Measurements from ENCODE around the gene GIGYF2. TPM values are rescaled to one million over a fixed set of nuclear protein-coding genes. Genes with fewer than 3 reads are reported as not detected.
"Not testable (repeated sequence)": the region's sequence is repeated elsewhere in the genome, so short reads cannot be mapped to it uniquely, and the experiment has no call there.

Gene GIGYF2
- total RNA-seq, 2 donors from 2014 or later = 60.3 to 66.7 TPM

DNA sequence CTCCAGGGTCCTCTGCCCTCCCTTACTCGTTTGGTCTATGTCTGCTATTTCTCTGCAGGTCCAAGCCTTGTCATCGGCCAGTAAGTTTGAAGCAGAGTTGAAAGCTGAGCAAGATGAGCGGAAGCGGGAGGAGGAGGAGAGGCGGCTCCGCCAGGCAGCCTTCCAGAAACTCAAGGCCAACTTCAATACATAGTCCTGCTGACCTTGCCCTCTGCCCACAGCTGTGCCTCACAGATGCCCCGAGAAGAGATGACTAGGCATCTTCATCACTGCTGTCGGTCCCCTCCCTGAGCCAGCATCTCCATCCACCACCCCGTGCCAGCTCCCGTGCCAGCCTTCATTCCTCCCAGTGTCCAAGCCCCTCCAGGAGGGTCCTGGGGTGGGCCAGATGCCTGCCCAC lies 15.6 kb upstream of the GIGYF2 start:
- intact Hi-C loops (cut with DNase I) = no loop called here
- peak; percentile 54 for DNase-seq (ENCODE audit: low spot score)

GRCh38 chr2:232683368-232683767 lies 13.8 kb upstream of the GIGYF2 start:
- no peak for DNase-seq (ENCODE audit: low spot score)
- intact Hi-C loops (cut with DNase I) = no loop called here

GRCh38 chr2:232685391-232685790 lies 11.7 kb upstream of the GIGYF2 start:
- DNase-seq (ENCODE audit: low spot score); intact Hi-C loops (cut with DNase I): not testable (repeated sequence)

DNA sequence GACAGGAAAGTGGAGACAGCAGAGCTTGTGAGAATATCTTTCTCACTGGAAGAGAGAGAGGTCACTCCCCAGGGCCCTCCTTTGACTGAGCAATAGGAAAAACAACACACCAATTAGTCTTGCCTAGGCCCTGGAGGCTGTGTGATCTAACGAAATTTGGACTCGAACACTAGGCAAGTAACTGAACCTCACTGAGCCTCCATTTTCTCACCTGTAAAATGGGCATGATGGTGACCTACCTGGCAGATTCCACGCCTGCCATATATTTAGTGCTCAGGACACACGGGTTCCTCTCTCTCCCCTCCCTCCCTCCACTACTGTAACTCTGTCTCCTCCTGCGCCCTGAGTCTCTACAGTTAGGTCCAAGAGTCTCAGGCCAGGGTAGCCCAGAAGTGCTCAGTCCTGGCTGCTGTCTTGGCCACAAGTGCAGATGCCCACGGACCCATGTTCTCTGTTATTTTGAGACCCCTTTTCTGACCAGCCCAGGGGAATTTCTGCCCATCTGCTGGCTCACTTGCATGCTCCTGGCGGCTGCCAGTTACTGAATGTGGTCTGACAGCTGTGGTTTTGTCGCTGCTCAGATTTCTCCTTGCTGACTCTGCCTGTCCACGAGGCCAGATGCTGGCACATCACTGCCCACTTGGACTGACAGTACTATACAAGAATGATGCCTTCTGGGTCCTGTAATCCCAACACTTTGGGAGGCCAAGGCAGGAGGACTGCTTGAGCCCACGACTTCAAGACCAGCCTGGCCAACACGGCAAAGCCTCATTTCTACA lies 9.6 kb upstream of the GIGYF2 start:
- peak; percentile 50 for DNase-seq (ENCODE audit: low spot score)
- intact Hi-C loops (cut with DNase I) = no loop called here

GRCh38 chr2:232688201-232688600 lies 8.9 kb upstream of the GIGYF2 start:
- no peak for DNase-seq (ENCODE audit: low spot score)
- intact Hi-C loops (cut with DNase I) = no loop called here

GRCh38 chr2:232689152-232689910 lies 7.8 kb upstream of the GIGYF2 start:
- DNase-seq (ENCODE audit: low spot score) = peak; percentile 72
- intact Hi-C loops (cut with DNase I) = no loop called here

DNA sequence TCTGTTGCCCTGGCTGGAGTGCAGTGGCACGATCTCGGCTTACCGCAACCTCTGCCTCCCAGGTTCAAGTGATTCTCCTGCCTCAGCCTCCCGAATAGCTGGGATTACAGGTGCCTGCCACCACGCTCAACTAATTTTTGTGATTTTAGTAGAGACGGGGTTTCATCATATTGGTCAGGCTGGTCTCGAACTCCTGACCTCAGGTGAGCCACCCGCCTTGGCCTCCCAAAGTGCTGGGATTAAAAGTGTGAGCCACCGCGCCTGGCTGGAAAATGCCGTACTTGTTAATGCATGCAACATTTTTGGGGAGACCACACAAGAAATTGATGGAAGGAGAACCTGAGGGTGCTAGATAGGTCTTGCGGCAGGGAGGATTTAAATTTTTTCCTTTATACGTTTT lies 6.0 kb upstream of the GIGYF2 start:
- peak; percentile 60 for DNase-seq (ENCODE audit: low spot score)
- intact Hi-C loops (cut with DNase I) = not testable (repeated sequence)

- DNase-seq (ENCODE audit: low spot score) = peak; percentile 42
- intact Hi-C loops (cut with DNase I) = no loop called here
Measured at GRCh38 chr2:232693344-232693743, 3.8 kb upstream of the GIGYF2 start.

DNA sequence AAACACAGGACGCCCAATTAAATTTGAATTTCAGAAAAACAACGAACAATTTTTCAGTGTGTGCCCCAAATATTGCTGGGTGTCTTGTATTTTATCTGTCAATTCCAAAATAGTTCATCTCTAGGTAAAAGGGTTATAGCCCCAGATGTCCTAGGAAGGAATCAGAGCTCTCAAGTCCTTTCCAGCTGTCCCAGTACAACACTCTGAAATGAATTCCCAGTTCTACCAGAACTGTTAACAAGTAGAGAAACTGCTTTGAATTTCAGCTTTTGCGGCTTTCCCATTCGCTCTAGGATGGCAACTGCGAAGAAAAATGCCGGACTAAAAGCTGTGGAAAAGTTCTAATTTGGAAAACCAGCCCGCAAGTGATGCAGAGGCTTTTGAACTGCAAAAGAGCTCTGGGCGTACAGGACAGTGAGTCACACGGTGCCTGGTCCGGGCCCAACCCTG lies 497 bp upstream of the GIGYF2 start:
- intact Hi-C loops (cut with DNase I) = no loop called here
- DNase-seq (ENCODE audit: low spot score) = no peak

- intact Hi-C loops (cut with DNase I) = no loop called here
- no peak for DNase-seq (ENCODE audit: low spot score)
Measured at GRCh38 chr2:232697807-232698110, 628 bp downstream of the GIGYF2 start.

DNA sequence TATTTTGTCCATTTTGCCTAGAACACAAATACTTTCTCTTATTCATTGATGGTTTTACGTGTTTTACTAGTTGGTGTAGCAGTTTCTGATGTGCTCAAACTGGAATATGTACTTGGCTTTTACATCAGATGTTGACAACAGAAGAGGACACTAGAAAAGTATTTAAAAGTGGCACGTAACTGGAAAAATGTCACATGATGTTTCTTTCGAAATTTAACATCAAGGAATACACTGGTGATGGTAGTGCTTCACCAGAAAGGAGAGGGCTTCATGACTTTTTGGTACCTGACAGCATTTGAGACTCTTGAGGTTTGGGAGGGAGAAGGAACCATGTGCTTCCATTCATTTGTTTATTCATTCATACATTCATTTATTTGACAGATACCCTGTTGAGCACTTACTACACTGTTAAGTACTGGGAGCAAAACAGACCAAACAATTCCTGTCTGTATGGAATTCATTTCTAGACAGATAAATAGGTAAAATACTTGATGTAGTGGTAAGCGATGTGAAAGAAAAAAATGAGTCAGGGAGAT lies 1.5 kb downstream of the GIGYF2 start:
- intact Hi-C loops (cut with DNase I) = no loop called here
- DNase-seq (ENCODE audit: low spot score) = no peak

- no peak for DNase-seq (ENCODE audit: low spot score)
- intact Hi-C loops (cut with DNase I) = no loop called here
Measured at GRCh38 chr2:232699110-232699509, 2.0 kb downstream of the GIGYF2 start.

DNA sequence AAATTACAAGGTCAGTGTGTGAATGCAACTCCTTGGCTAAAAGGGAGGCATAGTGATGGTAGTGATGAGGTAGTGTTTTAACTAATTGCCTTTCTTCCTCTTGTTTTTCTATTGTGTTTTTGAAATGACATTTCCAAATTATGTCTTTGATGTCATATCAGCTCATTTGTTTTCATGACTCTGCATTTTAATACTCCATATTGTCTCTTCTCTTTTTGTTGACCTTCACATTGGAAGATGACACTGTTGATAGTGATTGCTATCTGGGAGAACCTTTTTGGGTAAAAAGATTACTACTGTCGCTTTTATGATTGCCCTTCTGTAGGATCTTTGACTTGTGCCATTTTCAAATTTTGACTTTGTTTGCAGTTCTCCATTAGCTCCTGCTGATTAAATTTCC lies 3.0 kb downstream of the GIGYF2 start:
- DNase-seq (ENCODE audit: low spot score) = no peak
- intact Hi-C loops (cut with DNase I) = no loop called here

DNA sequence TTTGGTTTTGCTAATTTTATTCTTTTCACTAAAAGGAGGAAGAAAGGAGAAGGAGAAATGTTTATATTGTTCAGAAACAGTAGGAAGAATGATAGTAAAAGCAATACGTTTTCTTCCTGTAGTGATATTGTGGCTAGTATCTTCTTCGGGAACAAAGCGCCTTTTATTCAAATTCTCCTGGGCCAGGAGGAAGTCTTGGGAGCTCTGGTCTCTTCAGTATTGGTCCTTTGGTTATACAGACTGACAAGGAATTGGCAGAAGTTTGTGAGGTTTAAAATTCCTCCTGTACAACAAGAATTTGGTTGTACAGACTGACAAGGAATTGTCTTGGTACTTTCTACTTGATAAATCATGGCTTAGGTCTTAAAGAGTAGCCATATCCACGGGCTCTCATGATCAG lies 9.9 kb downstream of the GIGYF2 start:
- DNase-seq (ENCODE audit: low spot score) = no peak

DNA sequence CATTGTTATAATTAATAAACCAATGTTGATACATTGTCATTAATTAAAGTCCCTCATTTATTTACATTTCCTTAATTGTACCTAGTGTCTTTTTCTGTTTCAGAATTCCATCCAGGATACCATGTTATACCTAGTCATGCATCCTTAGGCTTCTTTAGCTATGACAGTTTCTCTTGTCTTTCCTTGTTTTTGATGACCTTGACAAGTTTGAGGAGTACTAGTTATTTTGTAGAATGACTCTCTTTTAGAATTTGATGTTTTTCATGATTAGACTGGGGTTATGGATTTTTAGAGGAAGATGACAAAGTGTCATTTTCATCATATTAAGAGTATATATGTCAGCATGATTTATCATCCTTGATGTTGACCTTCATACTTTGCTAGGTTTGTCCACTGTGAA lies 16.4 kb downstream of the GIGYF2 start:
- intact Hi-C loops (cut with DNase I) = no loop called here
- DNase-seq (ENCODE audit: low spot score) = no peak

More for the DNA sequence above, 9.9 kb downstream of the GIGYF2 start:
- intact Hi-C loops (cut with DNase I) = no loop called here

GRCh38 chr2:232714969-232715368 lies 17.8 kb downstream of the GIGYF2 start:
- intact Hi-C loops (cut with DNase I) = no loop called here

DNA sequence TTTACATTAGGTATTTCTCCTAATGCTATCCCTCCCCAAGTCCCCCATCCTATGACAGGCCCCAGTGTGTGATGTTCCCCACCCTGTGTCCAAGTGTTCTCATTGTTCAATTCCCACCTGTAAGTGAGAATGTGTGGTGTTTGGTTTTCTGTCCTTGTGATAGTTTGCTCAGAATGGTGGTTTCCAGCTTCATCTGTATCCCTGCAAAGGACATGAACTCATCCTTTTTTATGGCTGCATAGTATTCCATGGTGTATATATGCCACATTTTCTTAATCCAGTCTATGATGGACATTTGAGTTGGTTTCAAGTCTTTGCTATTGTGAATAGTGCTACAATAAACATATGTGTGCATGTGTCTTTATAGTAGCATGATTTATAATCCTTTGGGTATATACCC lies 22.9 kb downstream of the GIGYF2 start:
- DNase-seq (ENCODE audit: low spot score); intact Hi-C loops (cut with DNase I): not testable (repeated sequence)

More at GRCh38 chr2:232714969-232715368, 17.8 kb downstream of the GIGYF2 start:
- DNase-seq (ENCODE audit: low spot score) = no peak

- intact Hi-C loops (cut with DNase I) = no loop called here
- DNase-seq (ENCODE audit: low spot score) = no peak
Measured at GRCh38 chr2:232721261-232721660, 24.1 kb downstream of the GIGYF2 start.

DNA sequence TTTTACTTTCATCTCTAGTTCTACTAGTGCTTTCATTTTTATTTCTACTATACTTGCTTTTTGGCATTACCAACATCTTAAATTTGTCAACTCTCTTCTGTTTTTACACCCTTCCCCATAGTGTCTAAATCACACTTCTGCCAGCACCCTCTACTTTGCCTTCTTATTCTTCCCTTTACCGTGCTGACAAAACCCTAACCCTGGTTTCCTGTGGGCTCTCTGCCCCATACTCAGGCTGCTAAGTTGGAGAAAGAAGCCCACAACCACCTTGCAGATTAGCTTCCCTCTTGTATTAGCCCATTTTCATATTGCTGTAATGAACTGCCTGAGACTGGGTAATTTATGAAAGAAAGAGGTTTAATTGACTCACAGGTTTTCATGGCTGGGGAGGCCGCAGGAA lies 24.8 kb downstream of the GIGYF2 start:
- no peak for DNase-seq (ENCODE audit: low spot score)
- intact Hi-C loops (cut with DNase I) = no loop called here

DNA sequence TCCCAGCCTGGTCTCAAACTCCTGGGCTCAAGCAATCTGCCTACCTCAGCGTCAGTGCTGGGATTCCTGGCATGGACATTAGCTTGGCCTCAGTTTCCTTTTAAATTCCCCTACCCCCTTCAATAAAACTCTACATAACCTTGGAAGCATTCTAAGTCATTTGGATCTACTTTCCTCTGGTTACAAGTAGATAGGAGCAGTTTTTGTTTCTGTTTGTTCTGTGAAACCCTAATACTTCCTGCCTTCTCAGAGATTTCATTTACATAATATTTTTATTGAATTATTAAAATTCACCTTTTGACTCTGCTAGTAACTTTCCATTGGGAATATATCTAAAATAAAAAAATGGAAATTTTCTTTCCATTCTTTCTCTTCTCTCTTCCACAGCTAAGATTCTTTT lies 25.9 kb downstream of the GIGYF2 start:
- intact Hi-C loops (cut with DNase I) = no loop called here
- no peak for DNase-seq (ENCODE audit: low spot score)

GRCh38 chr2:232728785-232729184 lies 31.7 kb downstream of the GIGYF2 start:
- no peak for DNase-seq (ENCODE audit: low spot score)
- intact Hi-C loops (cut with DNase I) = no loop called here

Data from posterior vena cava (tissue), 2 donors.